ENCODE results near the gene RPS14.

Gene RPS14

DNA sequence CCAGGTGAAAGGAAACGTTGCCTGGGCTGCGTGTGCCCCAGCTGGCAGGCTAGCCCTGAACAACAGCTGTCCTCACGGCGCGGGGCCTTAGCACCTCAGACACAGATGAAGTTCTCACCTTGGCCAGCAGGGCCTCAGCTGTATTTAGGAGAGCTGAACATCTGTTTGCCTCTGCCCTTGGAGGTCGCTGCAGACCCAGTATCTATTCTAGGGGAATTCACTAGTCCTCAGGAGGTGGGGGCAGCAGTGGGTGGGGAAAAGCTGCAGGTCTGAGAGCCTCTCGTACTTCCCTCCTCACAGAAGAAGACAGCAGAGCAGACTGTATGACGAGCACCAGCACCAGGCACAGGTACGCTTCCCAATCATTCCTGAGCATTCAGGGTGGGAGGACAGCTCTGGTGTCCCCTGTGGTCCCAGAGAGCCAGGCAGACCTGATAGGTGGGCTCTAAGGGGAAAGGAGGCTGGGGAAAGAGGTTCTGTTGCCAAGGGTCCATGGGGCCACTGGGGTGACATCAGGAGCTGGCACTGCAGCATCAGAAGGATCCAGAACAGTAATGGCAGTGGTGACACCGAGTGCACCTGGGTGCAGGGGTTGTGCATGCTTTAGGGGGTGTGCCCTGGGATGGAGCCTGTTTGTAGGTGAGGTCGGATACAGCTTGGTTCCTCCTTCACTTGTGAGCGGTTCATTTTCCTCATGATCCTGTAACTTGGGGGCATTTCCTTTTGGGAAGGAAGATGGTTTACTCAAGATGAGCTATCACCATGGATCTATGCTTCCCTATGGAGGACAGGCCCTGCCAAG lies 50.6 kb downstream of the RPS14 start:
- peak; percentile 1 to 4 for DNase-seq

DNA sequence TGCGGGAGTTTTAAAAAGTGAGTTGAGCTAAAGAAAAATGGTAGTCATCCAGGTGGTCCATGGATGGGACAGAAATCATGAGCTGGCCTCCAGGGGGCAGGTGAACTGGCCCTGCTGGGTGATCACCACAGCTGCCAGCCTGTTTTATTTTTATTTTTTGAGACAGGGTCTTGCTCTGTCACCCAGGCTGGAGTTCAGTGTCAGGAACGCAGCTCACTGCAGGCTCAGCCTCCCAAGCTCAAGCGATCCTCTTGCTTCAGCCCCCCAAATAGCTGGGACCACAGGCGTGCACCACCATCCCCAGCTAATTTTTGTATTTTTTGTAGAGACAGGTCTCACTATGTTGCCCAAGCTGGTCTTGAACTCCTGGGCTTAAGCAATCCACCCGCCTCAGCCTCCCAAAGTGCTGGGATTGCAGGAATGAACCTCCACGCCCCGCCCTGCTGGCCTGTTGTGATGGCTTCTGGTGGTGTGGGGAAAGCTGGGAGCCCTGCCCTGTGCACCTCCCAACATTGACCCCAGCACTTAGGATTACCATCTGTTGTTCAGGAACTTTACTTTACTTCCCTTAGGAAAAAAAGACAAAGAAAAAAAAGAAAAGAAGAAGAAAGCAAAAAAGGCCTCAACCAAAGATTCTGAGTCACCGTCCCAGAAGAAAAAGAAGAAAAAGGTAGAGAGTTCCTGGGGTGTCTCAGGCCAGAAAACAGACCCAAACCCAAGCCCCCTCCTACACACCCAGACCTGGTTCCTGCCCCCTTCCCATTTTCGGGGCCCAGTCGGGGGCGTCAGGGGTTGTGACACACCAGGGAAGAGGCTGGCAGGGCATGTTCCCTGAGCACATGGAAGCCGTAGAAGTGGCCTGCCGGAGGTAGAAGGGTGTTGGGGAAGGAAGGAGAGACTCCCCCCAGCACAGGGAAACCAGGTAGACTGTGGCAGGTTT lies 51.5 kb downstream of the RPS14 start:
- no peak for DNase-seq

DNA sequence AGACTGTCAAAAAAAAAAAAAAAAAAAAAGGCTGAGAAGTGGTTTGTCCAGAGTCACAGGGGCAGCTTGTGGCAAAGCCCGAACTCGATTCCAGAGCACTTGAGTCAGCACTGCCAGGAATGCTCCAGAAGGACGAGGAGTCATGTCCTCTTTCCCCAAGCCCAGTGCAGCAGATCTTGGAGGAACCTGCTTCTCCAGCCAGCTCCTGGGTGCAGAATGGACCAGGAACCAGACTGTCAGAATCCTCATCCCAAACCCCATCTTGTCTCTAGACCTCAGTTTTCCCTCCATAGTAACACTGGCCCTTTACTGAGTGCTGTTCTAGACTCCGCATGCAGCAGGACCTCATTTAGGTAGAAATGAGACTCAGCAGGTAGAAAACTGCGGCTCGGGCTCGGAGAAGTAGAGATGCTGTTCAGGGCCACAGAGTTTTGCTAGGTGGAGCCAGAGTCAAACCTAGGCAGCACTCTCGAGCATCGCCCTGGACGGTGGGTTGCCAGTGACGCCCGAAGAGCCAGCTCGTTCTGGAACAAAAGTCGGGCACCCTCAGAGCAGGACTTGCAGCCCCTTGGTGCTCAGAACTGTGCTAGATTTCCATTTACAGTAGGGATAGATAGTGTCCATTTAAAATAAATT lies 52.3 kb downstream of the RPS14 start:
- no peak for DNase-seq

DNA sequence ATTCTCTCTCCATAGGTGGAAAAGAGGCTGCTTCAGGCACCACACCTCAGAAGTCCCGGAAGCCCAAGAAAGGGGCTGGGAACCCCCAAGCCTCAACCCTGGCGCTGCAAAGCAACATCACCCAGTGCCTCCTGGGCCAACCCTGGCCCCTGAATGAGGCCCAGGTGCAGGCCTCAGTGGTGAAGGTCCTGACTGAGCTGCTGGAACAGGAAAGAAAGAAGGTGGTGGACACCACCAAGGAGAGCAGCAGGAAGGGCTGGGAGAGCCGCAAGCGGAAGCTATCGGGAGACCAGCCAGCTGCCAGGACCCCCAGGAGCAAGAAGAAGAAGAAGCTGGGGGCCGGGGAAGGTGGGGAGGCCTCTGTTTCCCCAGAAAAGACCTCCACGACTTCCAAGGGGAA lies 53.3 kb downstream of the RPS14 start:
- no peak for DNase-seq

DNA sequence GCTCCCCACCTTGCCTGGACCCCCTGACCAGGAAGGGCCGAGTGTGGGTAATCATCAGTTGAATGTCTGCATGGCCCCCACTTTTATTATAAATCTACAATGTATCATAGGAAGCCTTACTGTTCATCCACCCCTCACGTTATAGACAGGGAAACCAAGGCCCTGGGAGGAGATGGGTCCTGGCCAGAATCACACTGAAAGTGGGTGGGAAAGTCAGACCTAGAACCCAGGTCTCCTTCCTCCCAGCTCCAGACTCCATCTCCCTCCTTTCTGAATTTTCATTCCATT lies 53.9 kb downstream of the RPS14 start:
- DNase-seq, result no peak

DNA sequence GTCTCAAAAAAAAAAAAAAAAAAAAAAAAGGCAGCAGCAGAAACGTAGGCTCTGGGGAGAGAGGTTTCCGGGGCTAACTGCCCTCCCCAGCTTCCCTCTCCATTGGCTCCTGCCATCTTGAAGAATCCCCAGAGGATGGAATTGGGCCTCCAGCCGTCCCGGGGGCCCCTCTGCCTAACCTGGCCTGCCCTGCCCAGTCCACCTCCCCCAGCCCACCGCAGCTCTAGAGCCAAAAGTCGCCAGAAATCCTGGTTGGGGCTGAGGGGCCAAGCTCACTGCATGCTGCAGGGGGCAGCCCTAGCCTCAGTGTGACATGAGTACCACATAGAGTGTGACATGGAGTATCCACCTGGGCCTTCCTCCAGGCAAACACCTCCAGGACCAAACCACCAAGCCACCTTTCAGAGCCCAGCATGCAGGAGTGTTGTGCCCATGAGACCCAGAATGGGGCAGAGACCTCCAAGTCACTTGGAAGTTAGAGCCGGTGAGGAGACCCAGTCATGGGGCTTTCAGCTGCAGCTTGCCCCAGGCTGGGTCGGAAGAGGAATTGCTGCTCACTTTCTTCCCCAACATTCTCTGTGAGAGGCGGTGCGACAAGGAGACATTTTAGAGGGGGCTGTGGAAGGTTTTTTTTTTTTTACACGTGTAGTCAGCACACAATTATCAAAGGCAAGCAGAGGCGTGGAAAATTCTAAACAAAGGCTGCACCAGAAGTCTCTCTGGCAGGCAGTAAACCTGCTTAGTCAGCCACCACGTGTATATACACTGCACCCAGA lies 54.4 kb downstream of the RPS14 start:
- DNase-seq, result no peak

DNA sequence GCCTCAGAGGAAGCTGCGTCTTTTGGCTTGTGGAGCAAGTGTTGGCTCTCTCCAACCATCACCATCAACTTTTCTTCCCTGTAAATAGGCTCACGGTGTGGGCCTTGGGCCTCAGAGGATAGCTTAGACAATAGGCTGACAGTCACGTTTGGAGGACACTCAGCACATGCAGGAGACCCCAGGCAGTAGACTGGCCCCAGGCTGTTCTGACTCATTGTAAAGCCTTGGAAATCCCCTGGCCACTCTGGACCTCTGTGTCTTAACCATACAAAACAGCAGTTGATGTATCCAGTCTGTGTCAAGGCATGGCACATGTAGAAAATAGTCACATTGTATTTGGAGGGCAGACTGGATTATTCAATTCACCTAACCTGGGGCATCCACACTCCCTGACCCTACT lies 55.4 kb downstream of the RPS14 start:
- DNase-seq, result no peak

DNA sequence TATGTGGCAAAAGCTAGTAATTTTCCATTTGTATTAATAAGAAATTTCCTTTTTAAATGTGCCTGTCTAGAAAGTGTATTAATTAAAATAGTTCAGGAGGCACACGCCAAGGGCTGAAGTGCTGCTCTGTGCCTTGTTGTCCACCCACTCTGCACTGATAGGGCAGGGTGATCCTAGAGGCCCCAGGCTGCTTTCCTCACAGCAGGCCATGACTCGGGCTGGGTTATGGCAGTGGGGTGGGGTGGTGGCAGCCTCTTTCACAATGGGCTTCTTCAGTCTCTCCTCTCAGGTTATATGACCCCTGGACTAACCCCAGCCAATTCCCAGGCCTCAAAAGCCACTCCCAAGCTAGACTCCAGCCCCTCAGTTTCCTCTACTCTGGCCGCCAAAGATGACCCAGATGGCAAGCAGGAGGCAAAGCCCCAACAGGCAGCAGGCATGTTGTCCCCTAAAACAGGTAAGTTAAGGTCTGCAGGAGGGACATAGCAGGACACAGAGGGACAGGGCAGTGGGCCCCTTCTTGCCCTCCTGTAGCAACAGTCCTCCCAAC lies 56.4 kb downstream of the RPS14 start:
- DNase-seq, result no peak

DNA sequence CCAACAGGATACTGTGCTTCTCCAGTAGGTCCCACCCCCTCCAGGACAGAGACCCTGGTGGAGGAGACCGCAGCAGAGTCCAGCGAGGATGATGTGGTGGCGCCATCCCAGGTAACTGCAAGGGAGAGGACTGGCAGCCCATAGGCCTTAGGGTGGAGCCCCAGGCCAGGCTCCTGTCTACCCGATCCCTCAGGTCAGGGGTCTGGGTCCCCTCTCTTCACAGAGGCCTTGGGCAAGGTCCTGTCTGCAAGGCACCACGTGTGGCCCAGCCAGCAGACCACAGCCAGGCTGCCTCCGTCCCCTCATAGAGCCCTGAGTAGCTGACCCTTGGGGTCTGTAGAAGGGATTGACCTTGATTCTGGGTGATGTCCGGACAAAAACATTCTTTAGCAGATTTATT lies 56.9 kb downstream of the RPS14 start:
- DNase-seq, result no peak
